Activated CD8-positive, alpha-beta T cell treated with anti-CD3 and anti-CD28 coated beads for 36 hours (primary cell): ENCODE results near the gene P2RX3. TPM values are rescaled to one million over a fixed set of nuclear protein-coding genes. Genes with fewer than 3 reads are reported as not detected.

Source experiments
- ATAC-seq: fragments of 200-7000 bp; cut with Tn5 transposase; one replicate; pipeline ENCODE4 v1.10.0; 2021; ENCODE audit warnings: mild to moderate bottlenecking, moderate library complexity
- CTCF ChIA-PET: fragments of 350-600 bp; sonication (Branson Sonifier 250); formaldehyde crosslinking; loops from one replicate; lab custom pipeline; 2021; ENCODE audit warnings: antibody characterized with exemption; lab: Charles Lee
- POLR2A ChIA-PET: fragments of 350-600 bp; sonication (Branson Sonifier 250); formaldehyde crosslinking; loops from one replicate; lab custom pipeline; 2021; ENCODE audit warnings: antibody characterized with exemption; lab: Charles Lee
- DNase-seq: peaks from one replicate; pipeline ENCODE4 v3.0.0-alpha.2; 2020
- H3K27ac Mint-ChIP-seq: one replicate; pipeline ENCODE4 v1.8.0; 2021; ENCODE audit warnings: mild to moderate bottlenecking, mixed read lengths
- H3K27me3 Mint-ChIP-seq: one replicate; pipeline ENCODE4 v1.8.0; 2021; ENCODE audit warnings: mixed read lengths
- H3K36me3 Mint-ChIP-seq: one replicate; pipeline ENCODE4 v1.8.0; 2021; ENCODE audit warnings: low read depth, mixed read lengths
- H3K4me1 Mint-ChIP-seq: one replicate; pipeline ENCODE4 v1.8.0; 2021; ENCODE audit warnings: low read depth, mixed read lengths
- H3K4me3 Mint-ChIP-seq: one replicate; pipeline ENCODE4 v1.8.0; 2021; ENCODE audit warnings: mild to moderate bottlenecking, moderate library complexity, mixed read lengths
- H3K9me3 Mint-ChIP-seq: one replicate; pipeline ENCODE4 v1.8.0; 2021; ENCODE audit warnings: mixed read lengths
- CTCF ChIP-seq: fragments of 200-600 bp; IDR thresholded peaks from one replicate; pipeline ENCODE4 v1.8.0; 2022; ENCODE audit warnings: antibody characterized with exemption, mild to moderate bottlenecking
- intact Hi-C: fragments of 100-400 bp; cut with micrococcal nuclease; formaldehyde crosslinking; loops from one replicate; pipeline ENCODE4 v1.10.0; 2022
- total RNA-seq, 2 experiments: library from RNA; stranded (reverse); gene quantifications; one replicate each; pipeline ENCODE4 v1.2.3, GENCODE V29; 2021

P2RX3 gene
- total RNA-seq, 2 experiments from 2014 or later = not detected

GRCh38 chr11:57386178-57386940 is 48.2 kb downstream of the P2RX3 start:
- no peaks in the 10 kb centered on the region for H3K27me3 Mint-ChIP-seq
- TF ChIP-seq CTCF = no peak
- POLR2A ChIA-PET = interaction anchor here (0.6 kb wide), 1 partner anchor 29 kb away, joined by 3 read pairs; no protein-coding TSS in a partner anchor
- CTCF ChIA-PET = no interaction called here
- intact Hi-C loops = no loop called here
- no peak for DNase-seq
- H3K4me3 Mint-ChIP-seq = no peak overlapping the region
- no peaks in the 10 kb centered on the region for H3K36me3 Mint-ChIP-seq
- H3K9me3 Mint-ChIP-seq = no peaks in the 10 kb centered on the region
- no peak overlapping the region for H3K27ac Mint-ChIP-seq
- no peak for ATAC-seq
- H3K4me1 Mint-ChIP-seq = no peaks in the 10 kb centered on the region

DNA sequence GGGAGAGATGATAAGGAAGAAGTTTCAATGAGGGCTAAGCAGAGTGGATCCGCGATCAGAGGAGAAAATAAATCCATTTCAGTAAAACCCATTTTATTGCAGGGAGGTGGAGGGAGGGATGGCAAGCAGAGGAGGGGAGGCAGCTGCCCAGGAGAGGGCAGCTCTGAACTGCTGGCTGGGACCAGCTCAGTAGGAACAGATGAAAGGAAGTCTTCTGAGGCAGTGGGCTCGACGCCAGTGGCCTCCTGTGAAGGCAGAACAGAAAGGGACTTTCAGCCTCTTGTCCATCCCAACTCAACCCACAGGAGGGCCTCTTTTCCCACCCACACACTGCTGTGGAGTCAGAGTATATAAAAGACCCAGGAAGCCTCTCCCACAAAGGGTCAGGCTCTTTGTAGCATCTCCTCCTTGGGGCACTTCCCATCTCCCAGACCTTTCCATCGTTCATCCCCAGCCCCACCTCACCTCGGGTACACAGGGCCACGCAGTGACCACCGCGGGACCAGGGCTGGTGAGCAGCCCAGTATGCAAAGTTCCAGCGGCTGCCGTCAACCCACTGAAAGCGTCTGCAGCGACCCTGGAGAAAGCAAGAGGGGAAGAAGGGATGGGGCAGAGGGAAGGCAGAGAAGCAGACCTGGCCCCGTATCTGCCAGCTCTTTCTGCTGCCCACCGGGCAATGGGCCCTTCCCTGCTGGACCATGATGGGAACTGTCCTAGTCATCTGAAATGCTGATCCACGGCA is 49.3 kb downstream of the P2RX3 start:
- no peaks in the 10 kb centered on the region for H3K4me1 Mint-ChIP-seq
- H3K9me3 Mint-ChIP-seq = no peaks in the 10 kb centered on the region
- H3K36me3 Mint-ChIP-seq = no peaks in the 10 kb centered on the region
- H3K4me3 Mint-ChIP-seq = no peak overlapping the region
- CTCF ChIA-PET = interaction anchor here (1.0 to 1.1 kb wide), 3 partner anchors 15 to 139 kb away, joined by 3 read pairs; no protein-coding TSS in a partner anchor
- TF ChIP-seq CTCF = no peak
- H3K27ac Mint-ChIP-seq = no peak overlapping the region
- no peaks in the 10 kb centered on the region for H3K27me3 Mint-ChIP-seq
- intact Hi-C loops = no loop called here
- ATAC-seq (no peak), DNase-seq (no peak)
- POLR2A ChIA-PET = interaction anchor here (0.6 to 4.5 kb wide), 2 partner anchors 13 to 493 kb away, joined by 3 to 30 read pairs; no protein-coding TSS in a partner anchor

DNA sequence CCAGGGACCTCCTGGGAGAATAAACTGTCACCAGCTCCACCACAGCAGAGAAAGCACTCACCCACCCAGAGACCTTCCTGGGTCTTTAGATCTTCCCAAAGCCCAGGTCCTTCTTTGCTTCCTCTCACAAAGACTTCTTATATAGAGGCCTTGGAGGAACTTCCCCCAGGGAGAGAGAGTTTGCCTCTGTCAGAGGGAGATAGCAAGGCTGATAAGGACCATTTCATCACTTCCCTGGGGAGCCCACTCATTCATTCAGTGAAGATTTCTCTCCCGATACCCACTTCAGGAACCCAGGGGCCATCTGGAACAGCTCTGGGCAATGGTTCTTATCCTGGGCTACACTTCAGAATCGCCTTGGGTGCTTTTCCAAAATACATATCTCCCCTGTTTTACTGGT is 52.4 kb downstream of the P2RX3 start, which contains the start of gene PRG2:
Gene PRG2, minus strand, starts transcription at position 116 of the 400 bp plus-strand sequence. CDS start 706 bp downstream, outside the sequence.
- ATAC-seq (no peak), DNase-seq (no peak)
- no peaks in the 10 kb centered on the region for H3K36me3 Mint-ChIP-seq
- H3K27me3 Mint-ChIP-seq = no peaks in the 10 kb centered on the region
- intact Hi-C loops = no loop called here
- ChIA-PET POLR2A (interaction anchor here (0.6 to 4.5 kb wide), 2 partner anchors 10 to 11 kb away, joined by 3 to 30 read pairs; no protein-coding TSS in a partner anchor), CTCF (interaction anchor here (1.2 kb wide), 1 partner anchor 69 kb away, joined by 3 read pairs; no protein-coding TSS in a partner anchor)
- no peaks in the 10 kb centered on the region for H3K4me1 Mint-ChIP-seq
- H3K9me3 Mint-ChIP-seq = no peaks in the 10 kb centered on the region
- H3K27ac Mint-ChIP-seq = no peak within 1 kb of the TSS
- no peak for TF ChIP-seq CTCF
- no peak within 1 kb of the TSS for H3K4me3 Mint-ChIP-seq

GRCh38 chr11:57391111-57391510 is 53.0 kb downstream of the P2RX3 start:
- DNase-seq (no peak), ATAC-seq (no peak)
- no peaks in the 10 kb centered on the region for H3K4me1 Mint-ChIP-seq
- H3K4me3 Mint-ChIP-seq = no peak overlapping the region
- POLR2A ChIA-PET = interaction anchor here (4.5 to 19.8 kb wide), 2 partner anchors 10 to 30 kb away, joined by 30 to 264 read pairs; partner anchors contain the start of gene SLC43A3
- intact Hi-C loops = no loop called here
- H3K27ac Mint-ChIP-seq = no peak overlapping the region
- no peaks in the 10 kb centered on the region for H3K9me3 Mint-ChIP-seq
- CTCF ChIA-PET = no interaction called here
- no peak for TF ChIP-seq CTCF
- H3K36me3 Mint-ChIP-seq = no peaks in the 10 kb centered on the region
- H3K27me3 Mint-ChIP-seq = no peaks in the 10 kb centered on the region
